Erythroblast (primary cell): Measurements from ENCODE around the gene FAM20C.

Experiments used
- GATA1 ChIP-seq: IDR thresholded peaks from 2 replicates; pipeline ENCODE4 v1.6.1; 2011; ENCODE audit warnings: low read depth, mild to moderate bottlenecking, control low read depth, low read length, moderate library complexity
- POLR2A ChIP-seq: IDR thresholded peaks from 2 replicates; pipeline ENCODE4 v1.6.1; 2011; ENCODE audit warnings: mild to moderate bottlenecking, low read length

DNA sequence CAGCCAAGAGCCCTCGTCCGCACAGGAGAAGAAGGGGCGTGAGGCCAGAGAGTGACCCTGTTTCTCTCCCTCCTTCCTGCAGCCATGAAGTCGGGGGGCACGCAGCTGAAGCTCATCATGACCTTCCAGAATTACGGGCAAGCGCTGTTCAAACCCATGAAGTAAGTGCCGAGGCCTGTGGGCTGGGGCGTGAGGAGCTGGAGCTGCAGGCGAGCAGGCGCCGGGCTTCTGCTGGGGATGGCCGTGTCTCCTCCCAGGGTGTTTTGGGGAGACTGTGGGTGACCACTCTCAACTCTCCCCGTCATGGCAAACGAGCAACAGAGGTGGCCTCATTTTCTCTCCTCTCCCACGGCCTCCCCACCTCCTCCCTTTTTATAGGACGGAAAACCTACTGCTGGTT, 16.4 kb downstream of the FAM20C start:
- TF ChIP-seq POLR2A = no peak
- no peak for TF ChIP-seq GATA1
